ENCODE data around the gene FANCE. TPM values are rescaled to one million over a fixed set of nuclear protein-coding genes. Genes with fewer than 3 reads are reported as not detected.

Gene FANCE
- polyA plus RNA-seq, 1 experiment, result 11.7 TPM

GRCh38 chr6:35490821-35491557 lies 38.9 kb downstream of the FANCE start:
- Histone ChIP-seq H3K27me3 (ENCODE audit: control insufficient read depth, insufficient read depth, low read length) (no peaks in the 10 kb centered on the region), H3K4me3 (ENCODE audit: low read depth, low read length) (no peak overlapping the region), H3K36me3 (ENCODE audit: control insufficient read depth, insufficient read depth, low read length) (peaks cover 2% of the 10 kb centered on the region; the same call in 1 of the 2 replicates)
- CTCF ChIA-PET, result interaction anchor here (0.9 kb wide), 1 partner anchor 197 kb away, joined by 3 read pairs; no protein-coding TSS in a partner anchor
- no peak for DNase-seq (ENCODE audit: low read depth)
- POLR2A ChIA-PET, result no interaction called here
- no peak for TF ChIP-seq CTCF (IDR thresholded peaks at IDR 0.05; ENCODE audit: insufficient read depth, low read depth, low read length)

- POLR2A ChIA-PET, result no interaction called here
- H3K4me3 ChIP-seq (ENCODE audit: low read depth, low read length), result no peak overlapping the region
- peaks cover 1% of the 10 kb centered on the region; the same call in 1 of the 2 replicates for H3K36me3 ChIP-seq (ENCODE audit: control insufficient read depth, insufficient read depth, low read length)
- TF ChIP-seq CTCF (IDR thresholded peaks at IDR 0.05; ENCODE audit: insufficient read depth, low read depth, low read length), result no peak
- no peak for DNase-seq (ENCODE audit: low read depth)
- no peaks in the 10 kb centered on the region for H3K27me3 ChIP-seq (ENCODE audit: control insufficient read depth, insufficient read depth, low read length)
- CTCF ChIA-PET, result interaction anchor here (0.6 kb wide), 1 partner anchor 13 kb away, joined by 3 read pairs; no protein-coding TSS in a partner anchor
Observed at GRCh38 chr6:35491558-35492257, 39.6 kb downstream of the FANCE start.

- ChIA-PET CTCF (interaction anchor here (0.6 kb wide), 1 partner anchor 12 kb away, joined by 3 read pairs; no protein-coding TSS in a partner anchor), POLR2A (no interaction called here)
- H3K36me3 ChIP-seq (ENCODE audit: control insufficient read depth, insufficient read depth, low read length), result peaks cover 1% of the 10 kb centered on the region; the same call in 1 of the 2 replicates
- H3K4me3 ChIP-seq (ENCODE audit: low read depth, low read length), result no peak overlapping the region
- TF ChIP-seq CTCF (IDR thresholded peaks at IDR 0.05; ENCODE audit: insufficient read depth, low read depth, low read length), result no peak
- no peaks in the 10 kb centered on the region for H3K27me3 ChIP-seq (ENCODE audit: control insufficient read depth, insufficient read depth, low read length)
- no peak for DNase-seq (ENCODE audit: low read depth)
Observed at GRCh38 chr6:35492258-35492973, 40.3 kb downstream of the FANCE start.

DNA sequence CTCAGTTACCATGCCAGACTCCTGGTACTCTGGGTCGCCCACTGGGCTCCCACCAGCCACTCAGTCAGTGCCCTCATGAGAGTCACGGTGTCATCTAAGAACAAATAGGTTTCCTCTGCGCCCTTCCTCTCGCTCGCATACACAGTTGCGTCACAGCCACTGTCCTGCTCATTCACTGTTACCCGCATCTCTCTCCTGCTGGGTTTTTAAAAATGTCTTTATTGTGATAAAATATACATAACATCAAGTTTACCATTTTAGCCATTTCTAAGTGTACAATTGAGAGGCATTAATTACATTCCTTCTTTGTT lies 40.8 kb downstream of the FANCE start:
- ChIA-PET CTCF (no interaction called here), POLR2A (no interaction called here)
- Histone ChIP-seq H3K4me3 (ENCODE audit: low read depth, low read length) (no peak overlapping the region), H3K36me3 (ENCODE audit: control insufficient read depth, insufficient read depth, low read length) (peaks cover 1% of the 10 kb centered on the region; the same call in 1 of the 2 replicates), H3K27me3 (ENCODE audit: control insufficient read depth, insufficient read depth, low read length) (no peaks in the 10 kb centered on the region)
- TF ChIP-seq CTCF (IDR thresholded peaks at IDR 0.05; ENCODE audit: insufficient read depth, low read depth, low read length), result no peak
- no peak for DNase-seq (ENCODE audit: low read depth)

Measured in BJ (cell line).